ELR (cell line): Measurements from ENCODE around the gene MRPS16.

Experiments used
- DNase-seq: peaks from one replicate; pipeline ENCODE4 v3.0.0-alpha.2; 2015; ENCODE audit warnings: low read depth

The MRPS16 gene

DNA sequence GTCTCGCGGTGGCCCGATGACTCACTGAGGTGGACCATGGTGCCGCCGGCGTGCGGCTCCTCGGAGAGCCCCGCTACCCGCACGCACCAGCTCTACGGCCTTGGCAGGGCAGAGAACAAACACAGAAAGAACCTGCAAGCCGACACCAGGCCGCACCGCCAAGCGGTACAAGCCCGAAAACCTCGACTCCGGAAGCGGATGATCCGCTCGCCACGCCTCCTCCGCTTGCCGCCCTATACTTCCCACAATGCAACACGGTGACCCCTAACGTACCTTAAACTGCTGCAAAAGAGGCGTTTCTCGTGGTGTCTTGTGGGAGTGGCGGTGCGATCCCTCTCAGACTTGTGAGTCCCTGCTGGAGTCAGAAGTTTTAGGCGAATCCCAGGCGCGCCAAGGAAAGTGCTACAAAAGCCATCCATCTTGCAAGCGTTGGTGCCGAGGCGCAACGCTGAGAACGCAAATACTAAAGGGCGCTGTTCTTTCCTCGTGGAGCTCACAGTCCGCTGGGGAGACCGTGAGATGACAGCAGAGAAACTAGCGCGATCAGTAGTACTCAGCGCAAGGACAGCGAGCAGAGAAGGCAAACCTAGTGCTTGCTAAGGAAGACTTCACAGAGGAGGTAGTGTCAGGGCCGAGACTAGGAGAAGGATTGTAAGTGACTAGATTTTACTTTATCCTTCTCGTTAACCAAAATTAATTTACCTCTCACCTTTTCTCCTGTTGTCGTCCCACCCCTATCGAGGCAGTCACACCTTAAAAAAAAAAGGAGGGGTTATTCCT lies at the start of gene MRPS16:
Gene MRPS16 (minus strand): TSS at position 200 of the 780 bp plus-strand sequence. CDS start 162 bp downstream, at position 38.
- peak; percentile 99 for DNase-seq

DNA sequence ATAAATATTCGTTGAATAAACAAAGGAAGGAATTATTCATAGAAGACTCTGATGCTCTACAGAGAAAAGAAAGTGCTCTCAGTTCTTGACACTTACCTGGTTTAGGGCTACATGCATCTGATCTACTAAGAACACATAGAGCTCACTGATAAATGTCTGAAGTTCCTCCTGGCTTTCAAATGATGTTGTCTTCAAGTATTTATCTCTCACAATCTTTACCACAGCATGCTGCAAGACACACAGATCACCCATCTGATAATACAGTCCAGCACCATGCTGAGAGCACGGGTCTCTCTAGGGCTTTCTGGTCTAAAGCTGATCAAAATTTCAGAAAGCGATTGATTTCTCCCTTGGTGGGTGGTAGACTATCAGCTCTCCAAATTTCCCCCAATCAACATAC lies 44.5 kb upstream of the MRPS16 start:
- DNase-seq: no peak

DNA sequence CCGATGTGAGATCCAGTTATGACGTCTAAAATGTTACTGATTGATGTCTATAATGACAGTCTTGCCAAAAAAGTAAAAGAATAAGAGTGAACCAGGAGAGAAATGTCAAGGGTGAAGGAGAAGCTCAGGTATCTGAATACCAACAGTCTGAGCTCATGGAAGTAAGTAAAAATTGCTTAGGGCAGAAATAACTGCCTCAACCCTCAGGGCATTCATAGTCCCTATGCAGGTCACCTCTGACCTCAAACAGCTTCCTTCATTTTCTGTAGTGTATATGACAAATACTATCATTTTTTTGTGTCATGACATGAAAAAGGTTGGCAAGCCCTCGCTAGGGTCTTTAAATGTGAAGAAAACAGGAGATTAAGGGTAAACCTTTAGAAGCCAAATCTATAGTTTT lies 41.0 kb upstream of the MRPS16 start:
- no peak for DNase-seq

DNA sequence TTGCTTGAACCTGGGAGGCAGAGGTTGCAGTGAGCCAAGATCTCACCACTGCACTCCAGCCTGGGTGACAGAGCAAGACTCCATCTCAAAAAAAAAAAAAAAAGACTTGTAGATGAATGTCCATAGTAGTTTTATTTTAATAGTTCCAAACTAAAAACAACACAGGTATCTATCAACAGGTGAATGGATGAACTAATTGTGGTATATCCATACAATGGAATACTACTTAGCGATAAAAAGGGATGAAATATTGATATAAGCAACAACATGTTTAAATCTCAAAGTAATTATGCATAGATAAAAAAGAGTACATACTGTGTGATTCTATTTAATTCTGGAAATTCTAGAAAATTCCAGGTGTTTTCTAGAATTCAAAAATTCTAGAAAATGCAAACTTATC lies 37.5 kb upstream of the MRPS16 start:
- DNase-seq: no peak

DNA sequence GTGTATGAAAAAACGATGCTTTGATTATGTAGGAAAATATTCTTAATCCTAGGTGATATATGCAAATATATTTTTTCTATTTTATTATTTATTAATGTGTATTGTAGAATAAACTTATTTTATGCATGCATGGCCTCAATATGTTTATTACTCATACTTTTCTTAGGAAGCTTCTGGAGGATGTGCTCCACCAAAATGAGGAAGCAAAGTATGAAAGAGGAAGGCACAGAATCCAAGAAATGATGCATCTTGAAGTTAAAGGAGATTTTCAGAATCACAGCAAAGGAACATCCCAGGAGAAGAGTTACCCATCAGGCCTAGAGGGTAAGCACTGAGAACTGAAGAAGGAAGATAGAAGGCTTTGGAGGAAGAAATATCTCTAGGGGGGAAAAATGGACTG lies 35.0 kb upstream of the MRPS16 start:
- DNase-seq: no peak

DNA sequence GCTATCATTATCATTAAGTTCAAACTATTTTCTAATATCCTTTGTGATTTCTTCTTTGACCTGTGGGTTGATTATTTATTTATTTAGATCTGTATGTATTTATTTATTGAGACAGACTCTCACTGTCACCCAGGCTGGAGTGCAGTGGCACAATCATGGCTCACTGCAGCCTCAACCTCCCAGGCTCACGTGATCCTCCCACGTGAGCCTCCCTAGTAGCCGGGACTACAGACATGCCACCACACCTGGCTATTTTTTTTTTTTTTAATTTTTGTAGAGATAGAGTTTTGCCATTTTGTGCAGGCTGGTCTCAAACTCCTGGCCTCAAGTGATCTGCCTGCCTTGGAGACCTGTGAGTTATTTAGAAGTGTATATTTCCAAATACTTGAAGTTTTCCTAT lies 28.7 kb upstream of the MRPS16 start:
- no peak for DNase-seq

DNA sequence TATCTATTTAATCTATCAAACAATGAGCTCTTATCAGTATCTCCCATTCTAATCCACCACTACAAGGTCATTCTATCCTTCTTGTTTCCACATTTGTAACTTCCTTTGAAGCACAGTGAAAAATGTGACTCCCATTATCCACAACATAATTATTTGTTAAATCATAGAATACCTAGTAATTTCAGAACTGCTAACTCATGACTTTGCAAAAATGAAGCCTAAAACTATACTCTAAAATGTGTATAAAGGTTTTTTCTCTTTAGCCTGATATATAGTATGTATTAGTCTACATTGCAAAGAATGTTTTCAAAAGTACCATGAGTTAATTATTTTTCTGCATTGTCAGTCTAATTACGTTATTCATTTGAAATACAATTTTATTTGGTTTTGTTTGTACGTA lies 12.0 kb upstream of the MRPS16 start:
- no peak for DNase-seq

DNA sequence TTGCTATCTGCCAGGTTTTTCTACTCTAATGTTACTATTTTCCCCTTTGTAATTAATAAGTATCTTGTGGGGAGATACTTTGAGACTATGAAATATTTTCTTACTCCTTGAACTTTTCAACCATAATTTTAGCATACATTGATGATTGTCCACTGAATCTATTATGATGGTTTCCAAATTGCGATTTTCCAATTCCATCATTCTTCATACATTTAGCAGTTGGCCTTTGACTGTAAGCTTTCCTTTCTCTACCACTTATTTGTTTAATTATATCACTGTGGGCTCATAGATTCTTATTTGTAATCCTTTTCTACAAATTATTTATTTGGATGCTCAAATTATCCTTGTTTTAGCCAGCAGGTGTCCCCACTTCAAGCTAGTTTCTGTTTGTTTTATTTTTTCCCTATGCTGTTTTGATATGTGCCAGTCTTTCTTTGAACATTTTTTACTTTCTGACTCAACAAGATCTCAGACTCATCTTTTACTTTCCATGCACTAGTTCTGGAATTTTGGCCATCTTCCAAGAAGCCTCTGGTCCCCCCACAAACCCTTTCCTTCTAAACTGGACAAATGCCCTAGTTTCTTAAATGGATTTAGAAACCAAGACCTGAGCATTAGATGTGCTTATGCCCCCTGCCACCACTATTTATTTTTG lies 11.4 kb upstream of the MRPS16 start:
- DNase-seq: peak; percentile 68

DNA sequence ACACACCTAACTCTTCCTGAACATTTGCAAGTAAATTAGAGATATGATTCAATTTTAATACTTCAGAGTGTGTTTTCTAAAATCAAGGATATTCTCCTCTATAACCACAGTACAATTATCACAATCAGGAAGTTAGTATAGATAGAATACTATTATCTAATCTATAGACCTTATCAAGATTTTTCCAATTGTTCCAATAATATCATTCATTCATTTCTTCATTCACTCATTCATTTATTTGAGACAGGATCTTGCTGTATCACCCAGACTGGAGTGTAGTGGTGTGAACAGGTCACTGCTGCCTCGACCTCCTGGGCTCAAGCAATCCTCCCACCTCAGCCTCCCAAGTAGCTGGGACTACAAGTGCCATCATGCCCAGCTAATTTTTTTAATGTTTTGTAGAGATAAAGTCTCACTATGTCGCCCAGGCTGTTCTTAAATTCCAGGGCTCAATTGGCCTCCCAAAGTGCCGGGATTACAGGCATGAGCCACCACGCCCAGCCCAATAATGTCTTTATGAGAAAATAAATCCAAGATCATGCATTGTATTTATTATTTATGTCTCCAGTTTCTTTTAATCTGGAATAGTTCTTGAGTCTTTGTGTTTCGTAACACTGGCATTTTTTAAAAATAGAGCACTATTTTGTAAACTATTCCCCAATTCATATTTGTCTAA lies 10.6 kb upstream of the MRPS16 start:
- DNase-seq: no peak

DNA sequence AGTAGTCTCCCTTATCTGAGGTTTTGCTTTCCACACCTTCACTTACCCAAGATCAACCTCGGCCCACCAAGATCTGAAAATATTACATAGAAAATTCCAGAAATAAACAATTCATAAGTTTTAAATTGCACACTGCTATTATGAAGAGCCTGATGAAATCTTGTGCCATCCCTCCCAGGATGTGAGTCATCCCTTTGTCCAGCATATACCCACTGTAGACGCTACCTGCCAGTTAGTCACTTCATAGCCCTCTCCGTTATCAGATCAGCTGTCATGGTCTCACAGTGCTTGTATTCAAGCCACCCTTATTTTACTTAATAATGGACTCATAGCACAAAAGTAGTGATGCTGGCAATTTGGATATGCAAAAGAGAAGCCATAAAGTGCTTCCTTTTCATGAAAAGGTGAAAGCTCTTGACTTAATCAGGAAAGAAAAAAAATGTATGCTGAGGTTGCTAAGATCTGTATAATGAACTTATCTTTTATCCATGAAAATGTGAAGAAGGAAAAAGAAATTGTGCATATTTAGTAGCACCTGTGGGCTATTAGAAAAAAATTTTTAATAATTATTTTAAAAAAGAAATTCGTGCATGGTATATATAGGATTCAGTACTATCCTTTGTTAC lies 9.8 kb upstream of the MRPS16 start:
- peak; percentile 94 for DNase-seq

DNA sequence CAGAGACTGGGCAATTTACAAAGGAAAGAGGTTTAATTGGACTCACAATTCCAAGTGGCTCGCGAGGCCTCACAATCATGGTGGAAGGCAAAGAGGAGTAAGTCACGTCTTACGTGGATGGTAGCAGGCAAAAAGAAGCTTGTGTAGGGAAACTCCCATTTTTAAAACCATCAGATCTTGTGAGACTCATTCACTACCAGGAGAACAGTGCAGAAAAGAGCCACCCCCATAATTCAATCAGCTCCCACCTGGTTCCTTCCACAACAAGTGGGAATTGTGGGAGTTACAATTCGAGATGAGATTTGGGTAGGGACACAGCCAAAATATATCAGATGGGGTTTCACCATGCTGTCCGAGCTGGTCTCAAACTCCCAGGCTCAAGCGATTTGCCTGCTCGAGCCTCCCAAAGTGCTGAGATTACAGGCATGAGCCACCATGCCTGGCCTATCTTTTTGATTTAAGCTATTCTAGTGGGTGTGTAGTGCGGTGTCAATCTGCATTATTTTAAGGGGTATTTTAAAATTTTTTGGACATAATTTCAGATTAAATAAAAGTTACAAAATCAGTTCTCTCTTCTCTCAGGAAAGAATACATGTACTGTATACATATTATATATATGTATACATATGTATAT lies 9.0 kb upstream of the MRPS16 start:
- DNase-seq: no peak

DNA sequence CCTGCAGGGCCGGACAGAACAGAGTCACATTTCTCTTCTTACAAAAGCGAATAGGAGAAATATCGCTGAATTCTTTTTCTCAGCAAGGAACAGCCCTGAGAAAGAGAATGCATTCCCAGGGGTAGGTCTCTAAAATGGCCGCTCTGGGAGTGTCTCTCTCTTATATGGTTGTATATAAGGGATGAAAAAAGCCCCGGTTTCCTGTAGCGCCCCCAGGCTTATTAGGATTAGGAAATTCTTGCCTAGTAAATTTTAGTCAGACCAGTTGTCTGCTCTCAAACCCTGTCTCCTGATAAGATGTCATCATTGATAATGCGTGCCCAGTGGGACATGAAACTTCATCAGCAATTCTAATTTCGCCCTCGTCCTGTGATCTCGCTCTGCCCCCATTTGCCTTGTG lies 6.2 kb upstream of the MRPS16 start:
- peak; percentile 19 for DNase-seq

DNA sequence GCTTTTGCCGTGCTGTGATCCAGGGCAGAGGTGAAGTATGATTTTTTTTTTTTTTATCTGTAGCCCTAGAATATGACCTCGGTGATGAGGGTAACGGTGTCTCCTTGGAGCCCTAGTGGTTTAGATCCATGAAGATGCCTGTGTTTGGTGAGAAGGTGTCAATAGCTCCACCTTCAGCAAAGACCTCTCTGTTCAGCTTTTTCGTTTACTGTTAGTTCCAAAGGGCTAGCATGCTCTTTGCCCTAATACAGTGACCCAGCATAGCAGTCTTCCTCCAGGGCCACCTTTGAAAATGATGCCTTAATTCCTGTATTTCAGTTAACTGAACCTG lies 746 bp upstream of the MRPS16 start:
- DNase-seq: peak; percentile 44

DNA sequence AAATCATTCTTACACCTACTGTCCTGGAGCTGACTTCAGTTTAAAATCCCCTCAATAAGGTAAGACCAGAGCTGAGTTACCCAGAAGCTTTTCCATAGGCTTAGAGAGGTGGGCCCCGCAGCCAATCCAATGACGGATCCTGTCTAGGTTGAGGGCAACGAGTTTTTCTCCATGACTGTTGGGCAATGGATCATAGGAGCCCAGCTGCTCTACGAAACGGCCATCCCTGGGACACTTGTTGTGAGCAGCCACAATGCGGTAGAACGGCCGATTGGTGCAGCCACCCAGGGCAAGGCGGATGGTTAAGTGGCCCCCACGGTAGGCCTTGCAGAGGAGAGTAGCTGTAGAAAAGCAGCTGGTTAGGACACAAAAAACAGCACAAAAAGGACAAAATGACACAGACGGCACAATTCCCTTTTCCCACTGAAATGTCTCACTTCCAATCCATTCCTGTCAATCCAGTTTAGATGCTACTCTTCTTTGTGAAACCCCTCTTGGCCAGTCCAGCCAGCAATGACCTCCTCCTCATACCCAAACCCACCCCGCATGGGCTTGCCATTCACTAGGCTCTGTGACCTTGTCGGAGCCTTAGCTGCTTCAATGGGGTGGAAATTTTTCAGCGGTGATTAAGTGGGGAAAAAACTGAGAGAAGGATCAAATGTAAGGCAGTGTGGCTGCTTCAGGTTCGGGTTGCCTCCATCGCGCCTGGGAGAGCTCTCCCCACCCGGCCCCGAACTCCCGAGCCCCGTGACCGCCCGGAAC lies 580 bp downstream of the MRPS16 start:
- DNase-seq: peak; percentile 34

DNA sequence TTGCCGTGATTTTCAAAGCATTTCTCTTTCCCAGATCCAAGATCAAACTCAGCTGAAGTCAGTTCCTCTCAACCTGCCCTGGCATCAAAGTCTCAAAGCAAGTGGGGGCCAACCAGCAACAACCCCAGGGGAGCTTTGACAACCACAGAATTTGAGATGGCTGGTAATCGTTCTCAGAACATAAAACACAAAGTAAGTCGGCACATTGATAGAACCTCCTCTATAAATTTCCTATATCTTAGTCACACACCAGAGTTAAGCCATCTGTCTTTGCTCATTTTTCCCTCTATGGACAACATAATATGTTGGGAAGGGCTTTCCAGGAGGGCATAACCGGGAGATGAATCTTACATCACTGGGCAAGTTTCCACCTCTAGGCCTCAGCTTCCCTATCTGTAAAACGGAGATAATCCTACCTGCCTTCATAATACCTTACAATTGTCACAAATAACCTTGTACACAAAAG lies 4.2 kb downstream of the MRPS16 start:
- peak; percentile 49 for DNase-seq

DNA sequence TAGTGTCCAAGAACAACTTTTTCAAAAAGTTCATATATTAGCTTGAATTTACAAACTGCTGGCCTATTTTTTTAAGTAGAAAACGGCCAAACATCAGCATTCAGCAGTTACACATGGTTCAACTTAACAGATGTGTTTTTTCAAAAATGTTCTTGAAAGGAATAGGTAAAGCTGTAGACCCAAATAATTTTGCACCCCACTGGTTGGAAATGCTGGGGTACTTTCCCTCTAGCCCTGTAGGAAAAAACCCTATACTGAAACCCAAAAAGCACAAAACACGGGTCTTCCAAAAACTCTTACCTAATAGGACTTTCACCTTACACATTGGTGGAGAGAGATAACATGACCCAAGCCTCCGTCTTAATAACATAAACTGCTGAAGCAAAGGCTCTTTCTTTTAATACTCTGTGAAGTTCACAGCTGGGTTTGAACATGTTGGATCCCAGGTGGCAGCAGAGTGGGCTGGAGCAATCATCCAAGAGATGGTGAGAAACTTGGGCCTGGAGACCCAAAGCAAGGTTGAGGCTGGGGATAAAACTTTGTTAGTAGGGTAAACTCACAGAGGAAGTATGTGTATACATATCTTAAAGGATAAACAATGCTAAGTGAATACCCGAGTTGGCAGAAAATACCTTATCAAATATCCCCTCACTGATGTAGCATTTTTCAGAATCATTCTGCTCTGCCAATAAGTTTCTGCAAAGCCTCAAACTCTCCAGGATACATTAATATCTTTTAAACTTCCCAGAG lies 4.8 kb downstream of the MRPS16 start:
- peak; percentile 44 for DNase-seq

DNA sequence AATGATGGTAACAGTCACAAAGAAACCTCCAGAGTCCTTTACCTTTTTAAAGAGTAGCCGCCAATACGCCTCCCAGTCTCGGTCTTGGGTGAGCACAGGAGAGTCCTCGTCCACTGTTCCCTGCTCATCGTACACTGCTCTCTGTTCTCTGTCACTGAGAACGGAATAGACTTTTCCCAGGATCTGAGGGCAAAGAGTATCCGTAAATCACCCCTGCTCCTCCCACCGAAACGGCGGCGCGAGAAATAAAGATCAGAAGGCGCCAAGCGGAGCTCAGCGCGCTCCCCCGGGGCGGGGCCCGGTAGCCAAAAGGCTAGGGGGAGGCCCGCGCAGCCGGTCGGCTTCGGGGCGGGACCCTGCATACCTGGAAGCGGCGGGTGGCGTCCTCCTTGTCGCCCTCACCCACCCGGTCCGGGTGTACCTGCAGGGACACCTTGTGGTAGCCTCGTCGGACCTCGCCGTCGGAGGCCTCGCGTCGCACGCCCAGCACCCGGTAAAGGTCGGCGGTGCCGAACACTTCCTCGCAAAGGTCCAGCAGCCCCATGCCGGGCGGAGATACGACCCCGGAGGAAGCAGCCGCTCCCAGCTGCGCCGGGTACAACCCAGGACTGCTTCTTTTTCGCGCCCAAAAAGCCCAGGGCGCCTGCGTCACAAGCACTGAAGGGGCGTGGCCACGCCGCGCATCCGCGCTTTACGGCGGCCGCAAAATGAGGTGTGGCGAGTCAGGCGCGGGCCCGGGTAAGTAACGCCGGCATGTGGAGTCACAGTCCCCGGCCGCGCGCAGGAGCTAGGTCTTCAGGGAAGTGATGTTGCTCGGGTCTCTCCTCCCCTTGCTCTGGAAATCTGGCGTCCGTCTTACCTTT lies 5.6 kb downstream of the MRPS16 start, which contains the start of gene DNAJC9:
Gene DNAJC9 (minus strand): TSS at position 610 of the 863 bp plus-strand sequence. CDS start 66 bp downstream, at position 544.
- peak; percentile 96 for DNase-seq

DNA sequence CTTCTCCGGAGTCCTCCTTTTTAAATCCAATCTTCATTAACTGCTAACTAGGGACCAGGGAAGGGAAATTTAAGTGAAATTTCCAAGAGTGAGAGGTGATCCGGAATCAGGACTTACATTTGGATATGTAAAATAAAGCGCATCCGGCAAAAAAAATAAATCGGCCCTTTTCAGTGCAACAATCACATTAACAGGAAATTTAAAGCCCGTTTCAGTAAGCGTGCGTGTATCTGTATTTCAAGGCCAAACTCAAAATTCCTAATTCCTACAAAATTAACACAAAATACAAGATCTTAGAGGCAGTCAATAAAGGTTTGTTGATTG lies 6.2 kb downstream of the MRPS16 start:
- DNase-seq: no peak

DNA sequence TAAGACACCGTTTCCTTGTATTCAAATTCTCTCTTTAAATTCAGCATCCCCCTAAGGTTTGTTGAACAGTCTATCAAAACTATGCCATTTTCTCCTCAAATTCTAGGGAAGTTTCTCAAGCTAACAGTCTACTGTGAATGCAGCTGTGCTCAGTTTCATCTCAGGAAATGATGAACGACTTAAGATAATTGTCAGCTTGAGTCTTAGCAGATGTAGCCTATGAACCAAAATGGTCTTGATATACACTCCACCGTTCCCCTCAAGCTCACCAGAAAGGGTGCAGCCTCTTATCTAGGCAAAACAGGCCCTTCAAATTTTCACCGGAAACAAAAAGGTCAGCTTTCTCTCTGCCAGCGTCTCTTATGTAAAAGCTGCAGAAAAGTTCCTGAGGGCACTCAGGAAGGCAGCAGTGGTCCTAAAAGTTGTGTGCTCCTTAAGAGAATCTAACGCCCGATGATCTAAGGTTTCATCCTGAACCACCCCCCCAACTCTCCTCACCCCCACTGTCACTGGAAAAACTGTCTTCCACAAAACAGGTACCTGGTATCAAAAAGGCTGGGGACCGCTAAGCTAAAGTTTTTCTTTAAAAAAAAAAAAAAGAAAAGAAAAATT lies 7.5 kb downstream of the MRPS16 start:
- no peak for DNase-seq
